IMR-90 (cell line): ENCODE results near the gene MACF1. TPM values are rescaled to one million over a fixed set of nuclear protein-coding genes. Genes with fewer than 3 reads are reported as not detected.

Experiments used
- ATAC-seq: fragments of 200-7000 bp; cut with Tn5 transposase; 2 replicates; pipeline ENCODE4 v1.9.1; 2020; ENCODE audit warnings: low read depth, mild to moderate bottlenecking, moderate library complexity
- BruUV-seq: library from RNA; stranded (reverse); fragments of 400-500 nt; replicated peaks from 2 replicates; lab custom pipeline; 2021; lab: Mats Ljungman, UMichigan
- CTCF ChIA-PET: fragments of 300-600 bp; formaldehyde crosslinking; extraction: SDS; loops from one replicate; lab custom pipeline; 2021; ENCODE audit warnings: antibody characterized with exemption; lab: Yijun Ruan, JAX
- POLR2A ChIA-PET: fragments of 300-600 bp; sonication (Branson Sonifier 250); formaldehyde crosslinking; loops from one replicate; lab custom pipeline; 2022; ENCODE audit warnings: antibody characterized with exemption; ENCODE audit not compliant: unreplicated experiment; lab: Charles Lee
- DNase-seq: peaks from one replicate; pipeline ENCODE4 v3.0.0; 2013
- H2AFZ ChIP-seq: replicated peaks from 2 replicates; pipeline ENCODE3; 2013; ENCODE audit warnings: low read length, mild to moderate bottlenecking; ENCODE audit not compliant: poor library complexity
- H2AK5ac ChIP-seq: 2 replicates; pipeline ENCODE4 v1.6.1; 2013; ENCODE audit warnings: low read depth, low read length, inconsistent platforms
- H2AK9ac ChIP-seq: replicated peaks from 2 replicates; pipeline ENCODE3; 2013; ENCODE audit warnings: mild to moderate bottlenecking, low read depth, low read length, moderate library complexity; ENCODE audit not compliant: poor library complexity
- H2BK120ac ChIP-seq: 2 replicates; pipeline ENCODE4 v1.6.1; 2013; ENCODE audit warnings: low read depth, low read length, inconsistent platforms
- H2BK15ac ChIP-seq: 3 replicates; pipeline ENCODE4 v1.6.1; 2013; ENCODE audit warnings: low read depth, low read length, inconsistent platforms
- H2BK20ac ChIP-seq: 2 replicates; pipeline ENCODE4 v1.6.1; 2013; ENCODE audit warnings: low read depth, mild to moderate bottlenecking, inconsistent platforms, low read length, moderate library complexity
- H2BK5ac ChIP-seq: 2 replicates; pipeline ENCODE4 v1.6.1; 2013; ENCODE audit warnings: mild to moderate bottlenecking, low read depth, low read length, inconsistent platforms; ENCODE audit not compliant: poor library complexity, severe bottlenecking
- H3K14ac ChIP-seq: replicated peaks from 2 replicates; pipeline ENCODE4 v1.6.1; 2013; ENCODE audit warnings: low read depth, low read length, inconsistent platforms
- H3K18ac ChIP-seq: 2 replicates; pipeline ENCODE4 v1.6.1; 2013; ENCODE audit warnings: low read depth, low read length, control low read depth
- H3K23ac ChIP-seq: 2 replicates; pipeline ENCODE4 v1.6.1; 2013; ENCODE audit warnings: low read depth, low read length, inconsistent platforms
- H3K27ac ChIP-seq: 2 replicates; pipeline ENCODE4 v1.5.1; 2013; ENCODE audit warnings: mild to moderate bottlenecking, control low read depth, low read length; ENCODE audit not compliant: insufficient read depth
- H3K27me3 ChIP-seq: 2 replicates; pipeline ENCODE4 v1.6.1; 2013; ENCODE audit warnings: low read length; ENCODE audit not compliant: control insufficient read depth, insufficient read depth
- H3K36me3 ChIP-seq: 2 replicates; pipeline ENCODE4 v1.6.1; 2013; ENCODE audit warnings: low read length, mixed read lengths; ENCODE audit not compliant: control insufficient read depth, insufficient read depth
- H3K4ac ChIP-seq: 2 replicates; pipeline ENCODE4 v1.6.1; 2013; ENCODE audit warnings: low read depth, low read length, inconsistent platforms
- H3K4me1 ChIP-seq: 2 replicates; pipeline ENCODE4 v1.6.1; 2013; ENCODE audit warnings: low read length, mixed read lengths; ENCODE audit not compliant: control insufficient read depth, insufficient read depth
- H3K4me2 ChIP-seq: 2 replicates; pipeline ENCODE4 v1.6.1; 2013; ENCODE audit warnings: low read depth, mild to moderate bottlenecking, control low read depth, low read length, moderate library complexity
- H3K4me3 ChIP-seq: 2 replicates; pipeline ENCODE4 v1.5.1; 2013; ENCODE audit warnings: low read depth, mild to moderate bottlenecking, control low read depth, low read length, moderate library complexity; ENCODE audit not compliant: insufficient read depth
- H3K56ac ChIP-seq: 2 replicates; pipeline ENCODE4 v1.6.1; 2013; ENCODE audit warnings: low read length, inconsistent platforms; ENCODE audit not compliant: insufficient read depth; ENCODE audit errors: extremely low read depth
- H3K79me1 ChIP-seq, 2 experiments: 2 replicates each; pipeline ENCODE4 v1.6.1; 2013; ENCODE audit warnings: low read length in 2 of 2, inconsistent platforms in 1 of 2, low read depth in 1 of 2
- H3K9ac ChIP-seq: 2 replicates; pipeline ENCODE4 v1.6.1; 2013; ENCODE audit warnings: low read depth, low read length, control low read depth
- H3K9me1 ChIP-seq: 2 replicates; pipeline ENCODE4 v1.6.1; 2013; ENCODE audit warnings: low read length, inconsistent platforms; ENCODE audit not compliant: insufficient read depth
- H3K9me3 ChIP-seq: 2 replicates; pipeline ENCODE4 v1.6.1; 2013; ENCODE audit warnings: low read length; ENCODE audit not compliant: control insufficient read depth, insufficient read depth
- H4K20me1 ChIP-seq: 2 replicates; pipeline ENCODE4 v1.6.1; 2013; ENCODE audit warnings: low read length, inconsistent platforms; ENCODE audit not compliant: insufficient read depth
- H4K5ac ChIP-seq: 2 replicates; pipeline ENCODE4 v1.6.1; 2013; ENCODE audit warnings: mild to moderate bottlenecking, low read depth, low read length, control low read depth
- H4K8ac ChIP-seq, 2 experiments: 2 replicates each; pipeline ENCODE4 v1.6.1; 2013; ENCODE audit warnings: low read depth in 2 of 2, low read length in 2 of 2, control low read depth in 1 of 2, inconsistent platforms in 1 of 2
- H4K91ac ChIP-seq: 2 replicates; pipeline ENCODE4 v1.6.1; 2013; ENCODE audit warnings: low read depth, low read length, inconsistent platforms; ENCODE audit not compliant: insufficient read depth
- BHLHE40 ChIP-seq: fragments of 150-350 bp; IDR thresholded peaks from 2 replicates; pipeline ENCODE4 v1.6.1; 2016; ENCODE audit warnings: mild to moderate bottlenecking, low read depth, low read length
- CHD1 ChIP-seq: IDR thresholded peaks from 2 replicates; pipeline ENCODE4 v1.6.1; 2012; ENCODE audit warnings: low read depth, low read length, improper control_type of control experiment
- MAZ ChIP-seq: IDR thresholded peaks from 2 replicates; pipeline ENCODE4 v1.6.1; 2012; ENCODE audit warnings: low read depth, mild to moderate bottlenecking, low read length, improper control_type of control experiment, moderate library complexity, borderline replicate concordance
- RCOR1 ChIP-seq: IDR thresholded peaks from 2 replicates; pipeline ENCODE4 v1.6.1; 2012; ENCODE audit warnings: mild to moderate bottlenecking, low read length, improper control_type of control experiment; ENCODE audit not compliant: insufficient replicate concordance
- WGBS, 2 experiments: methylation state at CpG; one replicate each; pipeline versions ENCODE4 v1.1.5 to v1.1.7; 2013; ENCODE audit warnings: missing lambda C conversion rate in 2 of 2; ENCODE audit not compliant: insufficient read length in 1 of 2; ENCODE audit errors: extremely low coverage in 2 of 2; 5-methylcytosine and 5-hydroxymethylcytosine counted together
- dilution Hi-C: fragments of 300-500 bp; cut with HindIII; formaldehyde crosslinking; loops from one replicate; pipeline ENCODE4 v1.14.3; 2018; ENCODE audit warnings: low sequenced_read_pairs; ENCODE audit not compliant: unreplicated experiment
- in situ Hi-C: fragments of 300-500 bp; cut with MboI; formaldehyde crosslinking; loops from 3 replicates; pipeline ENCODE4 v1.14.3; 2019; ENCODE audit warnings: low sequenced_read_pairs, inconsistent platforms, mixed read lengths
- intact Hi-C: fragments of 100-400 bp; cut with micrococcal nuclease; formaldehyde crosslinking; loops from 2 replicates; pipeline ENCODE4 v1.10.0; 2022
- polyA plus RNA-seq, 3 experiments: library from polyadenylated mRNA; depleted of rRNA; stranded (reverse); fragments of >200 nt; gene quantifications; 2 replicates each; pipeline ENCODE4 v1.2.3, GENCODE V29; 2012; ENCODE audit warnings: low replicate concordance in 1 of 3
- total RNA-seq: library from RNA; depleted of rRNA; stranded (reverse); fragments of >200 nt; gene quantifications from 2 replicates; pipeline ENCODE4 v1.2.3, GENCODE V29; 2012
- TF ChIP-seq, protein P1 (sequence below): conservative IDR thresholded peaks from 2 replicates; pipeline ENCODE4 v1.5.1; 2012; ENCODE audit warnings: mild to moderate bottlenecking, low read depth, low read length, improper control_type of control experiment
- TF ChIP-seq, protein P2 (sequence below): fragments of 150-350 bp; IDR thresholded peaks from 2 replicates; pipeline ENCODE4 v1.6.1; 2016; ENCODE audit warnings: low read depth, mild to moderate bottlenecking, low read length, moderate library complexity, borderline replicate concordance

Gene MACF1
- total and polyA plus RNA-seq, 2 of the 4 experiments (the other 2 are of a cell fraction), result 67.6 to 369 TPM

DNA sequence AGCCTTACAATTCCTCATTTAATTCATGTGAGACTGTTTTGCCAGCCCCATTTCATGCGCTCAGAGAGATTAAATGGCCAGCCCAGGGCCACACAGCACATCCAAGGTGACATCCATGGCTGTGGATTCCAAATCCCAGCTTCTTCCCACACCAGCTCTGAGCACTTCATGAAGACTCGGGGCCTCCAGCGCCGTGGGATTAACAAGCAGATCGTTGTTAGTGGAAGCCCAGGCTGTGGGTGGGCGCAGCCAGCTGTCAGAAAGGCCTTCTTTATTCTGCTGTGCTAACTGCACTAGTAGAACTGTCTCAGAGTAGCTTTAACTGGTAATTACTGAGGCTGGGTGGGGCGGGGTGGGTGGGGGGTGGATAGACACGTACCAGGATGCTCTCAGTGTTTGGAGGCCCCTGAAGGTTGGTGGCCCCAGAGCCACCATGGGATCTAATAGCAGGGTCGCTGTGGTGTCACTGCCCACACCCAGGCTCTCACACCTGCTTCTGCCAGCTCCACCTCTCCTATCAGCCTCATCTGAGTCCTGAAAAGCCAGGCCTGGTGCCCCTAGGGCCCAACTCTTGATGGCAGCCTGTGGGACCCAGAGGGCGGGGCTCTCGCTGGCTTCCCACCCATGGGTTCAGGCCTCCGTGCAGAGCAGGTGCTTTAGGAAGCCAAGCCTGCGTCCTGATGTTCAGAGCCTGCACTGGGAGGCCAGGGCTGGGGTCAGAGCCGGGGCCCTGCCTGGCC, 290.3 kb downstream of the MACF1 start:
- no peak overlapping the region for H4K8ac ChIP-seq
- peaks cover 28% of the 10 kb centered on the region for H3K27me3 ChIP-seq
- H3K9me1 ChIP-seq, result no peaks in the 10 kb centered on the region
- H3K4me2 ChIP-seq, result no peak overlapping the region
- no peak overlapping the region for H3K27ac ChIP-seq
- no peak overlapping the region for H2AK9ac ChIP-seq
- DNase-seq (no peak), ATAC-seq (no peak)
- in situ Hi-C loops (loop anchor here (5.0 kb wide), 1 partner anchor 292 kb away; the partner anchor contains the start of gene BMP8B), dilution Hi-C loops (no loop called here), intact Hi-C loops (no loop called here)
- no peak overlapping the region for H2BK15ac ChIP-seq
- ChIA-PET CTCF (no interaction called here), POLR2A (no interaction called here)
- peaks cover 3% of the 10 kb centered on the region; the same call in 1 of the 2 replicates for H3K4me1 ChIP-seq
- H3K4me3 ChIP-seq, result no peak overlapping the region
- H3K14ac ChIP-seq, result no peak overlapping the region
- no peak overlapping the region; the same call in 1 of the 2 replicates for H2AK5ac ChIP-seq
- no peak overlapping the region for H3K23ac ChIP-seq
- 0 out of 2 replicates have a peak, but pooled peaks cover 7% of the 10 kb centered on the region for H4K20me1 ChIP-seq
- TF ChIP-seq CHD1 (no peak), BHLHE40 (no peak), RCOR1 (no peak), MAZ (no peak)
- TF ChIP-seq, protein P1, sequence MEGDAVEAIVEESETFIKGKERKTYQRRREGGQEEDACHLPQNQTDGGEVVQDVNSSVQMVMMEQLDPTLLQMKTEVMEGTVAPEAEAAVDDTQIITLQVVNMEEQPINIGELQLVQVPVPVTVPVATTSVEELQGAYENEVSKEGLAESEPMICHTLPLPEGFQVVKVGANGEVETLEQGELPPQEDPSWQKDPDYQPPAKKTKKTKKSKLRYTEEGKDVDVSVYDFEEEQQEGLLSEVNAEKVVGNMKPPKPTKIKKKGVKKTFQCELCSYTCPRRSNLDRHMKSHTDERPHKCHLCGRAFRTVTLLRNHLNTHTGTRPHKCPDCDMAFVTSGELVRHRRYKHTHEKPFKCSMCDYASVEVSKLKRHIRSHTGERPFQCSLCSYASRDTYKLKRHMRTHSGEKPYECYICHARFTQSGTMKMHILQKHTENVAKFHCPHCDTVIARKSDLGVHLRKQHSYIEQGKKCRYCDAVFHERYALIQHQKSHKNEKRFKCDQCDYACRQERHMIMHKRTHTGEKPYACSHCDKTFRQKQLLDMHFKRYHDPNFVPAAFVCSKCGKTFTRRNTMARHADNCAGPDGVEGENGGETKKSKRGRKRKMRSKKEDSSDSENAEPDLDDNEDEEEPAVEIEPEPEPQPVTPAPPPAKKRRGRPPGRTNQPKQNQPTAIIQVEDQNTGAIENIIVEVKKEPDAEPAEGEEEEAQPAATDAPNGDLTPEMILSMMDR, result no peak
- TF ChIP-seq, protein P2, sequence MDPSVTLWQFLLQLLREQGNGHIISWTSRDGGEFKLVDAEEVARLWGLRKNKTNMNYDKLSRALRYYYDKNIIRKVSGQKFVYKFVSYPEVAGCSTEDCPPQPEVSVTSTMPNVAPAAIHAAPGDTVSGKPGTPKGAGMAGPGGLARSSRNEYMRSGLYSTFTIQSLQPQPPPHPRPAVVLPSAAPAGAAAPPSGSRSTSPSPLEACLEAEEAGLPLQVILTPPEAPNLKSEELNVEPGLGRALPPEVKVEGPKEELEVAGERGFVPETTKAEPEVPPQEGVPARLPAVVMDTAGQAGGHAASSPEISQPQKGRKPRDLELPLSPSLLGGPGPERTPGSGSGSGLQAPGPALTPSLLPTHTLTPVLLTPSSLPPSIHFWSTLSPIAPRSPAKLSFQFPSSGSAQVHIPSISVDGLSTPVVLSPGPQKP, result no peak
- WGBS, 2 experiments, result 100% methylated on average over 1 of the region's 14 CpGs; no CpG with 5 or more reads in 1 of the 2 experiments
- H2BK20ac ChIP-seq, result no peak overlapping the region
- no peaks in the 10 kb centered on the region for H3K9me3 ChIP-seq
- H3K4ac ChIP-seq, result no peak overlapping the region
- H3K56ac ChIP-seq, result no peak overlapping the region
- H3K9ac ChIP-seq, result no peak overlapping the region
- H4K5ac ChIP-seq, result no peak overlapping the region
- BruUV-seq, result no TSS peak
- no peaks in the 10 kb centered on the region for H3K36me3 ChIP-seq
- no peak overlapping the region for H4K91ac ChIP-seq
- no peak overlapping the region for H3K18ac ChIP-seq
- no peak overlapping the region for H2AFZ ChIP-seq
- no peak overlapping the region for H2BK5ac ChIP-seq
- H3K79me1 ChIP-seq, result no peaks in the 10 kb centered on the region
- H2BK120ac ChIP-seq, result no peak overlapping the region
